ENCODE data around the gene TMTC2.
"Not testable (repeated sequence)": the region's sequence is repeated elsewhere in the genome, so short reads cannot be mapped to it uniquely, and the experiment has no call there.

Gene TMTC2

GRCh38 chr12:82797480-82797879 is 110.8 kb downstream of the TMTC2 start:
- no peak for TF ChIP-seq CTCF (conservative IDR thresholded peaks at IDR 0.05; ENCODE audit: low read depth, low read length)
- DNase-seq (ENCODE audit: low read depth) = no peak
- H3K4me3 ChIP-seq (ENCODE audit: low read length) = no peak overlapping the region

GRCh38 chr12:82800185-82800584 is 113.5 kb downstream of the TMTC2 start:
- no peak for DNase-seq (ENCODE audit: low read depth)
- no peak overlapping the region for H3K4me3 ChIP-seq (ENCODE audit: low read length)
- TF ChIP-seq CTCF (conservative IDR thresholded peaks at IDR 0.05; ENCODE audit: low read depth, low read length) = no peak

DNA sequence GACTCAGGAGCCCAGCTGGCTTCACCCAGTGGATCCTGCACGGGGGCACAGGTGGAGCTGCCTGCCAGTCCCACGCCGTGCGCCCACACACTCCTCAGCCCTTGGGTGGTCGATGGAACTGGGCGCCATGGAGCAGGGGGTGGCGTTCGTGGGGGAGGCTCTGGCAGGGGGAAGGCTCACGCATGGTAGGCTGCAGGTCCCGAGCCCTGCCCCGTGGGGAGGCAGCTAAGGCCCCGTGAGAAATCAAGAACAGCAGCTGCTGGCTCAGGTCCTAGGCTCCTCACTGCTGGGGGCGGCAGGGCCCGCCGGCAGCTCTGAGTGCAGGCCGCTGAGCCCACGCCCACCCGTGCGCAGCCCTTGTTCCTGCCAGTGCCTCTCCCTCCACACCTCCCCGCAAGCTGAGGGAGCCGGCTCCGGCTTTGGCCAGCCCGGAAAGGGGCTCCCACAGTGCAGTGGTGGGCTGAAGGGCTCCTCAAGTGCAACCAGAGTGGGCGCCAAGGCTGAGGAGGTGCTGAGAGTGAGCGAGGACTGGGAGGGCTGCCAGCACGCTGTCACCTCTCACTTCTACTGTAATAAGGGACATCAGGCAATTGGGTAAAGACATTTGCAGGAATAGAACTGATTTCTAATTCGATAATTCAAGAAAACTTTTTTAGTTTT is 115.4 kb downstream of the TMTC2 start:
- H3K4me3 ChIP-seq (ENCODE audit: low read length) = no peak overlapping the region
- no peak for DNase-seq (ENCODE audit: low read depth)
- no peak for TF ChIP-seq CTCF (conservative IDR thresholded peaks at IDR 0.05; ENCODE audit: low read depth, low read length)

GRCh38 chr12:82803201-82803600 is 116.5 kb downstream of the TMTC2 start:
- H3K4me3 ChIP-seq (ENCODE audit: low read length) = no peak overlapping the region
- TF ChIP-seq CTCF (conservative IDR thresholded peaks at IDR 0.05; ENCODE audit: low read depth, low read length) = no peak
- DNase-seq (ENCODE audit: low read depth) = no peak

DNA sequence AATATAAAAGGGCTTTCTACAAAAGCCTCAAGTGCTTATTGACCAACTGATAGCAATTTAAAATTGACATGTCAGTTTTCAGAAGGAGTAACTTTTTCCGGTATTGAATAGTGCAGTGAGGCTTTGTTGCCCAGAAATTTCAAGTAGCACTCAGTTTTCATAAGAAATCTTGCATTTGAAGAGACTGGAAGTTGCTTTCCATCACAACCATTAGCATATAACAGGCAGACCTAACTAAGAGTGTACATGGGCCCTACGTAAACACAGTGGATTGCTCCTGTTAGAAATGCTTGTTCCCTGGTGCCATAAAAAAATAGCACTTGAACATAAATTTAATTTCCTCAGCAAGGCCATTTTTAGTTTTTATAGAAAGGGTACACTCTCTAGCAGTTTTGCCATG is 117.9 kb downstream of the TMTC2 start:
- TF ChIP-seq CTCF (conservative IDR thresholded peaks at IDR 0.05; ENCODE audit: low read depth, low read length) = no peak
- no peak overlapping the region for H3K4me3 ChIP-seq (ENCODE audit: low read length)
- no peak for DNase-seq (ENCODE audit: low read depth)

DNA sequence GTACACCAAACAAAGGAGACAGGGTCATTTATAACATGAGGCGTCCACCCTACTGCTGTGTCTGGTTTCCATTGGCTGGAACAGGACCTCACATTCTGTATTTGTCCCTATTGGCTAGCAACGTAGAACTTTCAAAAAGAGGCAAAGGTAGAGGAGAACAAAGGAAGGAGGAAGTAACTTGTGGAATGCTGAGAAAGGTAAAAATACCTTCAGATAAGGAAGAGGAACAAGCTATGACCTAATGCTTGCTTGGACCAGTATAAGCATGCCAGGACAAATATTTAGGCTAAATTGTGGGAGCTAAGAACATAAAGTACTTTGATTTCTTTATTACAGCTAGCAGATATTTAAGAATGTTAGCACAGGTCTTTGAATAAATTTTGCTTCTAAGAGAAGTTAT is 118.3 kb downstream of the TMTC2 start:
- H3K4me3 ChIP-seq (ENCODE audit: low read length); DNase-seq (ENCODE audit: low read depth): not testable (repeated sequence)

DNA sequence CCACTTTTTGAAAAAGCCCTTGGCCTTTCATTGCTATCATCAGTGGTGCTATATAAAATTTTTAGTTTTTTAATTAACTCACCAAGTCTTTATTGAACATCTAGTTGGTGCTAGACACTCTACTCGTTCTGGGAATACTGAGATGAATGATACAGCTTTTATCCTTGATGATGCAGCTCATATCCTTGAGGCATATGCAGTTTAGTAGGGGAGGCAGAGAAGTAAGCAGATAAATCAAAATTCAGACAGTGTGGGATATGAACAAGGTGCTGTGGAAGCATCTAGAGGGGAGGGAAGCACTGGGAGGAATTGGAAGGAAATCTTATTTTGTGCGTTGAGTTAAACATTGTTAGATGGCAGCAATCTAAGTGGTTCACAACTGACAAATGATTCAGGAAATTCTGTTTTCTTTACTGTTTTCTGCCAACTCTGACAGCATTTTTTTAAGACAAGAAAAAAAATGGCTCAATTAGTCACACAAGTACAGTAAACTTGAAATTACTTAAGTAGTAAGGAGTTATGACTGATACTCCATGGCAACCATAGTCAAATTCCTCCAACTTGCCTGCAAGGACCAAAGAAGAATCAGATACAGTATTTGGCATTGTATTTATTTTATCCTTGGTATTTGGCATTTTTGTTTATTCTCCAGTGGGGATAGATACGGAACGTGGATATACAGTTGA is 119.2 kb downstream of the TMTC2 start:
- H3K4me3 ChIP-seq (ENCODE audit: low read length) = no peak overlapping the region
- no peak for DNase-seq (ENCODE audit: low read depth)
- no peak for TF ChIP-seq CTCF (conservative IDR thresholded peaks at IDR 0.05; ENCODE audit: low read depth, low read length)

Data from retinal pigment epithelial cell (primary cell).